ENCODE data around the gene OSTC.

The OSTC gene

GRCh38 chr4:108636246-108636645 lies 14.2 kb upstream of the OSTC start:
- no peak for DNase-seq
- in situ Hi-C loops (cut with HindIII; ENCODE audit: low pct_ligation_motif_present, low pct_unique_long_range_greater_than_20kb, low sequenced_read_pairs), result no loop called here

DNA sequence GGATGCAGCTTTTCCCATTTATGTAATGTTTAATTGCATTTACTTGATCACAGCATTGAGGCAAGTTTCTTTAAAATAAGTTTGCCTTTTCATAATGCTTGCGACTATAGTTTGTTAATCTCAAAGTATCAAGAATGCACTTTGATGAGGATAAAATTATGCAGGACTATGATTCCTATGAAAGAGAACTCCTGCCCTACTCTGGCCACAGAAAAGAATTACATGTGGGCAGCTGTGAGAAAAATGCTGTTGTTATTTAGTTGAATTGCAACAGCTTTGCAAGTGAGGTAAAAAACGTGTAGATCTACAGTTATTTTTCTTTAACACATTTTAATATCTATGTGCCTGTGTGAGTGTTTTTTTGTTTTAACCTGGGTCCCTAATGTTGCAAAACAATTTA lies 12.5 kb upstream of the OSTC start:
- no peak for DNase-seq
- in situ Hi-C loops (cut with HindIII; ENCODE audit: low pct_ligation_motif_present, low pct_unique_long_range_greater_than_20kb, low sequenced_read_pairs), result no loop called here

DNA sequence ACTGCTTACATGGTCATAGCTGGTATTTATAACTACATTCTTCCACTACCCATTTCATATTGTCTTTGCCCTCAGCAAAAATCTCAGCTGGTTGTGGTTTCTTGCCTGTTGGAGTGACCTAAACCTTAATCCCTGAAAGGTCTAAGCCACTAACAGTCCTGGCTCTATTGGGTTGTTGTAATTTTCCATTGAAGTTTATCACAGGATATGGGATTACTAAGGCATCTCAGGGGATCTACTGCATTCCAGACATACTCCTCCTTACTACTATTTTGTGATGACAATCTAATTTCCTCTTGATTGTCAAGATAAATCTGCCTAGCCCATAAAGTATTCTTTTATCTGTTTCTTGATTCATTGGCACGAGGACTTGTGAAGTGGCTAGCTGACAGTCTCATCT lies 6.2 kb upstream of the OSTC start:
- in situ Hi-C loops (cut with HindIII; ENCODE audit: low pct_ligation_motif_present, low pct_unique_long_range_greater_than_20kb, low sequenced_read_pairs), result no loop called here

GRCh38 chr4:108646706-108647105 lies 3.7 kb upstream of the OSTC start:
- DNase-seq, result no peak
- in situ Hi-C loops (cut with HindIII; ENCODE audit: low pct_ligation_motif_present, low pct_unique_long_range_greater_than_20kb, low sequenced_read_pairs), result no loop called here

More for the DNA sequence above, 6.2 kb upstream of the OSTC start:
- no peak for DNase-seq

- in situ Hi-C loops (cut with HindIII; ENCODE audit: low pct_ligation_motif_present, low pct_unique_long_range_greater_than_20kb, low sequenced_read_pairs), result no loop called here
- no peak for DNase-seq
These were observed 562 bp upstream of the OSTC start for GRCh38 chr4:108649863-108650211.

- in situ Hi-C loops (cut with HindIII; ENCODE audit: low pct_ligation_motif_present, low pct_unique_long_range_greater_than_20kb, low sequenced_read_pairs), result no loop called here
- peak; percentile 31 for DNase-seq
These were observed 804 bp downstream of the OSTC start for GRCh38 chr4:108651014-108651791.

GRCh38 chr4:108662629-108663028 lies 12.2 kb downstream of the OSTC start:
- in situ Hi-C loops (cut with HindIII; ENCODE audit: low pct_ligation_motif_present, low pct_unique_long_range_greater_than_20kb, low sequenced_read_pairs), result no loop called here
- DNase-seq, result no peak

GRCh38 chr4:108674356-108674977 lies 24.1 kb downstream of the OSTC start:
- no peak for DNase-seq
- in situ Hi-C loops (cut with HindIII; ENCODE audit: low pct_ligation_motif_present, low pct_unique_long_range_greater_than_20kb, low sequenced_read_pairs), result no loop called here

DNA sequence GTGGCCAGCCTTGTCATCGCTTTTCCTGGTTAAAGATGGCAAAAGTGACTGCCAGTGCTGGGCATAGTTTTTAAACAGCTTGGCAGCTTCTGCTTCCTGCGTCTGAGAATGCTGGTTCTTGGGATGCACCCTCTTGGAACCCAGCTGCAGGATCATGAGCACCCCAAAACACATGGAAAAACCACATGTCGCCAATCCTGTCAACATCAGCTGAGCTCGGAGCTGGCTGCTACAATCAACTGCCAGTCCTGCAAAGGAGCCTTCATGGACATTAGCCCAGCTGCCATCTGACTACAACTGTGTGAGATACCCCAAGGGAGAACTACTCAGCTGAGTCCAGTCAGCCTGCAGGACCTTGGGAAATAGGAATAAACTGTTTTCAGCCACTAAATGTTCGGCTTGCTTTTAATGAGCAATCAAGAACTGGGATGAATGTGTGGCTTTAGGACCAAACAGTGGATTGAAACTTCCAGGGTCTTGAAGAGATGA lies 31.0 kb downstream of the OSTC start:
- DNase-seq, result no peak
- in situ Hi-C loops (cut with HindIII; ENCODE audit: low pct_ligation_motif_present, low pct_unique_long_range_greater_than_20kb, low sequenced_read_pairs), result no loop called here

- in situ Hi-C loops (cut with HindIII; ENCODE audit: low pct_ligation_motif_present, low pct_unique_long_range_greater_than_20kb, low sequenced_read_pairs), result no loop called here
- peak; percentile 47 for DNase-seq
These were observed 33.1 kb downstream of the OSTC start for GRCh38 chr4:108683479-108683878.

- in situ Hi-C loops (cut with HindIII; ENCODE audit: low pct_ligation_motif_present, low pct_unique_long_range_greater_than_20kb, low sequenced_read_pairs), result no loop called here
- peak; percentile 2 for DNase-seq
These were observed 34.8 kb downstream of the OSTC start for GRCh38 chr4:108685036-108685686.

DNA sequence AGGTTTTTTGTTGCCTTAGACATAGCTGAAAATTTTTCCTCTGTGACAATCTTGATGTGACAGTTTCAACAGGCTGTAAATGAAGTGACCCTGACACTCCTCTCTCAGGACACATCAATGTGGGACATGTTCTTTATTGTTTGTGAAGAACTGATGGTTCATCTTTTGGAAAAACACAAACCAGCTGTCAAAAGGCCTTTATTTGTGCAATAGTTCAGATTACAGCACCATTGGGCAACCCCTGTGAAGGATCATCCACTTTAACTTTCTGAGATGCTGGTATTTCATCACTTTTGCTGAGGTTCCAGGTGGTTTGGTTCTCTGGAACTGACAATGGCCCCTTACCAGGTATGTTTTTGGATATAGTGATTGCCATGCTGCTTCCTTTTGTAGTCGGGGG lies 40.3 kb downstream of the OSTC start:
- in situ Hi-C loops (cut with HindIII; ENCODE audit: low pct_ligation_motif_present, low pct_unique_long_range_greater_than_20kb, low sequenced_read_pairs), result no loop called here
- no peak for DNase-seq

GRCh38 chr4:108693211-108693610 lies 42.8 kb downstream of the OSTC start:
- DNase-seq, result no peak
- in situ Hi-C loops (cut with HindIII; ENCODE audit: low pct_ligation_motif_present, low pct_unique_long_range_greater_than_20kb, low sequenced_read_pairs), result no loop called here

DNA sequence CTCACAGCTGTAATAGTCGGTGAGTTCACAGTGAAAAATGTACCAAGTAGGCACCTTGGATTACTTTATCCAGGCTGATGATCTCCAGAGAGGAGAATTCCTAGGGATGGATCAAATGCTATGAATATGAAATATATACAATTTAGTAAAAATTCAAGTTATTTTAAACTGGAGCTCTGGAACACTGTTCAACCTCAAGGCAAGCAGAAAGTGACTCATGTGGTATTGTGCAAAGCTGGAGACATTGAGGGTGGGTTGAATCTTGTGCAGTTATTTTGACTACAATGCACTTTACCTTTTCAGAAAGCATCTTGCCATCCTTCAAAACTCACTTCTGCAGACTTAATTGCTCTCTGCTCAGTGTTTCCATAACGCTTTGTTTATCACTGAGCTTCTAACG lies 43.4 kb downstream of the OSTC start:
- in situ Hi-C loops (cut with HindIII; ENCODE audit: low pct_ligation_motif_present, low pct_unique_long_range_greater_than_20kb, low sequenced_read_pairs), result no loop called here
- no peak for DNase-seq

DNA sequence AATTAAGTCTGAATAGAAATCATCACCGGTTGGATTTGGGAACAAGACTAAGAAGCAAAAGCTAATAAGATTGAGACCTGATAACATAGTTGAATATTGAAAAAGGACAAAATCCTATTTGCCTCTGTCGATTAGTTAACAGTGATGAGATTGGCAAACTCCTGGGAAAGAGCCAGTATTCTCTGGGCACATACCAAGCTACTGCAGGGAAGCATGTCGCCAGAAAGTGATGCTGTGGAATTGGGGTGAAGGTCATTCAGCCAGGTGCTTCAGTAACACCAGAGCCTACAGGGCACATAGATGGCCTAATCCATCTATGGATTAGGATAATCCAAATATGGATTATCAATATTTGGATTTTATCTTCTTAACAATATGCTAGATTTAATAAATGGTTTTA lies 44.0 kb downstream of the OSTC start:
- DNase-seq, result no peak
- in situ Hi-C loops (cut with HindIII; ENCODE audit: low pct_ligation_motif_present, low pct_unique_long_range_greater_than_20kb, low sequenced_read_pairs), result no loop called here

DNA sequence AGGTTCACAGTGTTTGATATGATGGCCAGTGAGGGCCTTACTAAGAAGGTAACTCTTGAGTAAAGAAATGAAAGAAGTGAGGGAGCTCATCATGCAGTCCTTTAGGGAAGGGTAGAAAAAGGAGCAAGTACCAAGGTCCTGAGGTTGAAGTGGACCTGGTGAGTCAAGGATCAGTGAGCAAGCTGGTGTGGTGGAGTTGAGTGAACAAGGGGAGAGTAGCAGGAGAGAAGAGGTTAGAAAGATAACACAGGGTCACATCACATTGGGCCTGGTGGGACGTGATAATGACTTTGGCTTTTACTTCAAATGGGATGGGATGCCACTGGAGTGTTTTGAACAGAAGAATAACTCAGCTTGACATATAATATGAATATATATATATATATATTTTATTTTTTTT lies 44.7 kb downstream of the OSTC start:
- in situ Hi-C loops (cut with HindIII; ENCODE audit: low pct_ligation_motif_present, low pct_unique_long_range_greater_than_20kb, low sequenced_read_pairs), result no loop called here
- DNase-seq, result no peak

DNA sequence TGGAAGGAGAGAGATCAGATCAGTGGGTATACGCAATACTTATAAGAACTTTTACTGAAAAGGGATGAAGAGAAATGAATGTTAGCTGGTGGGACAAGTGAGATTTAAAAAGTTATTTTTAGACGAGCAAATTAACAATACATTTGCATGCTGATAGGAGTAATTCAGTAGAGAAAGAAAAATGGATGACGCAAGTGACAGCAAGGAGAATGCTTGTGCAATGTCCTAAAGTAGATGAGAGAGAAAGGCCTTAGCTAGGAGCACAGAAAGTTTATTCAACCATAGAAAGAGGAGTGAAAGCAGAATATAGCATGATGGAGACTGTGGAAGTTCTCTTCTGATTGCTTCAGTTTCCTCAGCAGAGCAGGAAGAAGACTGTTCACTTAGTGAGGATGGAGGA lies 45.8 kb downstream of the OSTC start:
- no peak for DNase-seq
- in situ Hi-C loops (cut with HindIII; ENCODE audit: low pct_ligation_motif_present, low pct_unique_long_range_greater_than_20kb, low sequenced_read_pairs), result no loop called here

DNA sequence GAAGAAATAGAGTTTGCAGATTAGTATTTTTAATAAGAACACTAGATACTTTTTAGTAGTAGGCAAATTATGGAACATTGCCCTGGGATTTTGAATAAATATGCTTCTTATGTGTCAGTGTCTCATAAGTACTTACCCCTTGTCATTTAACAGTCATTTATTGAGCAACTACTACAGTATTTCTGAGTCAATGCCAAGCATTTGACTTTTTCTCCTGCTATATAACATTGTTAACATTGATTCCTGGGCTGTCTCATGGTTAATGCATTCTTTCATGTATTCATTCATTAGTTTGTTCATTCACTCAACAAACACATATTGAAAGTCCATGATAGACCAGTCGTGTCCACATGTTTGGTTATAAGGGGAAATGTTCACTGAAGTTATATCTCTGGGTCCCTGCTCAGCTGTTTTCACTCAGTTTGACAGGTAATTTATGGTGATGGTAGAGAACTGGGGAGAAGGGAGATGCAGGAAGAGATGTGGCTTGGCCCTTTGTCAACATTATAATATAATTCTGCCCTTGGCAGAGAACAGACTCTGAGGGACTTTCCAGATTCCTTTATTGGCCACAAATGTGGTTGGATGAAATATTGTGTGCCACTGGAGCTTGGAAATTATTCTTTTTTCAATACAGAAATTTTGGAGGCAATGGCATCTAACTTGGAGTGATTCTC lies 49.8 kb downstream of the OSTC start:
- in situ Hi-C loops (cut with HindIII; ENCODE audit: low pct_ligation_motif_present, low pct_unique_long_range_greater_than_20kb, low sequenced_read_pairs), result no loop called here
- no peak for DNase-seq

DNA sequence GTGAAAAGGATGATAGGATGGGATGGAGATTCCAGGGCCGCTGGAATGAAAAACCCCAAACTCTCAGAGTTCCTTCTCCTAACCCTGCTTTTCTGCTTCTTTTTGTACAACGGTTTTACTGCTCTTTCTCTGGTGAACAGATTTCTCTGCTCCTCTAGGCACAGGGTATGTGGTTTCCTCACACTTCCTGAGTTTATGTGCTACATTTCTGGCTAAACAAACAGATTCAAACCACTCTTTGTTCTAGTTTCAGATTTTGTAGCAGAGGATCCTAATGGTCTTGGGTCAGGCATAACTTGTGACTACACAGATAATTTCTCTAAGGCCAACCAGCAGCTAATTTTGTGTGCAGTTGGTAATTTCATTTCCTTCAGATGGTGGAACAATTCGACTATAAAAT lies 52.6 kb downstream of the OSTC start:
- DNase-seq, result no peak
- in situ Hi-C loops (cut with HindIII; ENCODE audit: low pct_ligation_motif_present, low pct_unique_long_range_greater_than_20kb, low sequenced_read_pairs), result no loop called here
